Activated naive CD8-positive, alpha-beta T cell treated with anti-CD3 and anti-CD28 coated beads for 36 hours (primary cell): Measurements from ENCODE around the gene PRND. TPM values are rescaled to one million over a fixed set of nuclear protein-coding genes. Genes with fewer than 3 reads are reported as not detected.
"Not testable (repeated sequence)": the region's sequence is repeated elsewhere in the genome, so short reads cannot be mapped to it uniquely, and the experiment has no call there.

Source experiments
- DNase-seq: peaks from one replicate; pipeline ENCODE4 v3.0.0; 2021
- H3K27ac Mint-ChIP-seq: one replicate; pipeline ENCODE4 v1.8.0; 2022; ENCODE audit warnings: mild to moderate bottlenecking, moderate library complexity, mixed read lengths
- H3K27me3 Mint-ChIP-seq: one replicate; pipeline ENCODE4 v1.8.0; 2022; ENCODE audit warnings: mild to moderate bottlenecking, mixed read lengths
- H3K36me3 Mint-ChIP-seq: one replicate; pipeline ENCODE4 v1.8.0; 2021; ENCODE audit warnings: mild to moderate bottlenecking, mixed read lengths
- H3K4me1 Mint-ChIP-seq: one replicate; pipeline ENCODE4 v1.8.0; 2021; ENCODE audit warnings: mixed read lengths
- H3K4me3 Mint-ChIP-seq: one replicate; pipeline ENCODE4 v1.8.0; 2022; ENCODE audit warnings: mild to moderate bottlenecking, moderate library complexity, mixed read lengths
- H3K9me3 Mint-ChIP-seq: one replicate; pipeline ENCODE4 v1.8.0; 2022; ENCODE audit warnings: mixed read lengths
- total RNA-seq, 2 experiments: library from RNA; stranded (reverse); gene quantifications; one replicate each; pipeline ENCODE4 v1.2.3, GENCODE V29; 2021

Gene PRND
- total RNA-seq, 2 experiments from 2014 or later, result not detected

- peaks cover 5% of the 10 kb centered on the region for H3K9me3 Mint-ChIP-seq
- no peaks in the 10 kb centered on the region for H3K27me3 Mint-ChIP-seq
- H3K4me1 Mint-ChIP-seq, result no peaks in the 10 kb centered on the region
- H3K27ac Mint-ChIP-seq, result no peak overlapping the region
- DNase-seq, result no peak
- no peak overlapping the region for H3K4me3 Mint-ChIP-seq
- H3K36me3 Mint-ChIP-seq, result no peaks in the 10 kb centered on the region
Measured at GRCh38 chr20:4748847-4749246, 27.1 kb downstream of the PRND start.

GRCh38 chr20:4749326-4749725, 27.6 kb downstream of the PRND start:
- Mint-ChIP-seq H3K27ac (no peak overlapping the region), H3K4me3 (no peak overlapping the region), H3K27me3 (no peaks in the 10 kb centered on the region), H3K9me3 (peaks cover 5% of the 10 kb centered on the region), H3K4me1 (no peaks in the 10 kb centered on the region), H3K36me3 (no peaks in the 10 kb centered on the region)
- DNase-seq, result no peak

- no peaks in the 10 kb centered on the region for H3K36me3 Mint-ChIP-seq
- H3K9me3 Mint-ChIP-seq, result peaks cover 5% of the 10 kb centered on the region
- H3K4me1 Mint-ChIP-seq, result no peaks in the 10 kb centered on the region
- no peak for DNase-seq
- no peak overlapping the region for H3K27ac Mint-ChIP-seq
- H3K4me3 Mint-ChIP-seq, result no peak overlapping the region
- no peaks in the 10 kb centered on the region for H3K27me3 Mint-ChIP-seq
Measured at GRCh38 chr20:4750381-4750780, 28.7 kb downstream of the PRND start.

GRCh38 chr20:4759100-4759884, 37.6 kb downstream of the PRND start:
- H3K4me3 Mint-ChIP-seq, H3K27me3 Mint-ChIP-seq, H3K36me3 Mint-ChIP-seq, H3K27ac Mint-ChIP-seq, H3K9me3 Mint-ChIP-seq, H3K4me1 Mint-ChIP-seq: not testable (repeated sequence)
- DNase-seq, result peak; percentile 43

GRCh38 chr20:4763261-4763660, 41.6 kb downstream of the PRND start:
- Mint-ChIP-seq H3K36me3 (no peaks in the 10 kb centered on the region), H3K4me3 (no peak overlapping the region), H3K27me3 (peaks cover 3% of the 10 kb centered on the region), H3K4me1 (peaks cover 4% of the 10 kb centered on the region), H3K9me3 (no peaks in the 10 kb centered on the region), H3K27ac (no peak overlapping the region)
- no peak for DNase-seq

GRCh38 chr20:4763723-4764510, 42.2 kb downstream of the PRND start:
- no peaks in the 10 kb centered on the region for H3K36me3 Mint-ChIP-seq
- no peak for DNase-seq
- no peak overlapping the region for H3K4me3 Mint-ChIP-seq

GRCh38 chr20:4764805-4765204, 43.1 kb downstream of the PRND start:
- no peaks in the 10 kb centered on the region for H3K9me3 Mint-ChIP-seq
- no peaks in the 10 kb centered on the region for H3K36me3 Mint-ChIP-seq

More at GRCh38 chr20:4763723-4764510, 42.2 kb downstream of the PRND start:
- Mint-ChIP-seq H3K27me3 (peaks cover 2% of the 10 kb centered on the region), H3K9me3 (no peaks in the 10 kb centered on the region), H3K4me1 (peaks cover 4% of the 10 kb centered on the region), H3K27ac (no peak overlapping the region)

GRCh38 chr20:4765681-4766080, 44.0 kb downstream of the PRND start:
- Mint-ChIP-seq H3K36me3 (no peaks in the 10 kb centered on the region), H3K27ac (no peak overlapping the region), H3K27me3 (no peaks in the 10 kb centered on the region), H3K9me3 (peaks cover 3% of the 10 kb centered on the region), H3K4me3 (no peak overlapping the region), H3K4me1 (peaks cover 4% of the 10 kb centered on the region)
- DNase-seq, result no peak

More at GRCh38 chr20:4764805-4765204, 43.1 kb downstream of the PRND start:
- H3K27me3 Mint-ChIP-seq, result no peaks in the 10 kb centered on the region
- no peak overlapping the region for H3K27ac Mint-ChIP-seq
- H3K4me1 Mint-ChIP-seq, result peaks cover 4% of the 10 kb centered on the region
- H3K4me3 Mint-ChIP-seq, result no peak overlapping the region
- no peak for DNase-seq

- Mint-ChIP-seq H3K36me3 (peaks cover 2% of the 10 kb centered on the region), H3K9me3 (peaks cover 12% of the 10 kb centered on the region), H3K4me3 (no peak overlapping the region), H3K4me1 (peaks cover under 1% of the 10 kb centered on the region), H3K27ac (no peak overlapping the region), H3K27me3 (no peaks in the 10 kb centered on the region)
- no peak for DNase-seq
Measured at GRCh38 chr20:4766631-4767030, 44.9 kb downstream of the PRND start.

- no peaks in the 10 kb centered on the region for H3K4me1 Mint-ChIP-seq
Measured at GRCh38 chr20:4767084-4767483, 45.4 kb downstream of the PRND start.

GRCh38 chr20:4769328-4769727, 47.6 kb downstream of the PRND start:
- no peak for DNase-seq
- H3K4me1 Mint-ChIP-seq, result no peaks in the 10 kb centered on the region
- H3K4me3 Mint-ChIP-seq, result no peak overlapping the region
- H3K27me3 Mint-ChIP-seq, result no peaks in the 10 kb centered on the region
- H3K36me3 Mint-ChIP-seq, result peaks cover 5% of the 10 kb centered on the region
- no peak overlapping the region for H3K27ac Mint-ChIP-seq
- H3K9me3 Mint-ChIP-seq, result peaks cover 23% of the 10 kb centered on the region

More at GRCh38 chr20:4767084-4767483, 45.4 kb downstream of the PRND start:
- Mint-ChIP-seq H3K27ac (no peak overlapping the region), H3K9me3 (peaks cover 14% of the 10 kb centered on the region), H3K27me3 (no peaks in the 10 kb centered on the region), H3K36me3 (peaks cover 3% of the 10 kb centered on the region), H3K4me3 (no peak overlapping the region)
- DNase-seq, result no peak

- H3K9me3 Mint-ChIP-seq, result peaks cover 23% of the 10 kb centered on the region
- DNase-seq, result no peak
Measured at GRCh38 chr20:4770026-4770425, 48.3 kb downstream of the PRND start.

GRCh38 chr20:4771004-4771403, 49.3 kb downstream of the PRND start:
- H3K27me3 Mint-ChIP-seq, result no peaks in the 10 kb centered on the region
- no peak overlapping the region for H3K27ac Mint-ChIP-seq
- H3K9me3 Mint-ChIP-seq, result peaks cover 23% of the 10 kb centered on the region

More at GRCh38 chr20:4770026-4770425, 48.3 kb downstream of the PRND start:
- H3K4me3 Mint-ChIP-seq, result no peak overlapping the region
- no peaks in the 10 kb centered on the region for H3K4me1 Mint-ChIP-seq
- peaks cover 5% of the 10 kb centered on the region for H3K36me3 Mint-ChIP-seq
- no peaks in the 10 kb centered on the region for H3K27me3 Mint-ChIP-seq
- no peak overlapping the region for H3K27ac Mint-ChIP-seq

GRCh38 chr20:4772132-4772531, 50.4 kb downstream of the PRND start:
- Mint-ChIP-seq H3K27me3 (no peaks in the 10 kb centered on the region), H3K4me1 (no peaks in the 10 kb centered on the region), H3K27ac (no peak overlapping the region), H3K36me3 (peaks cover 5% of the 10 kb centered on the region), H3K9me3 (peaks cover 23% of the 10 kb centered on the region), H3K4me3 (no peak overlapping the region)
- no peak for DNase-seq

More at GRCh38 chr20:4771004-4771403, 49.3 kb downstream of the PRND start:
- Mint-ChIP-seq H3K36me3 (peaks cover 5% of the 10 kb centered on the region), H3K4me1 (no peaks in the 10 kb centered on the region), H3K4me3 (no peak overlapping the region)
- no peak for DNase-seq

- H3K4me1 Mint-ChIP-seq, DNase-seq, H3K36me3 Mint-ChIP-seq, H3K27ac Mint-ChIP-seq, H3K27me3 Mint-ChIP-seq, H3K4me3 Mint-ChIP-seq: not testable (repeated sequence)
- H3K9me3 Mint-ChIP-seq, result peaks cover 23% of the 10 kb centered on the region
Measured at GRCh38 chr20:4773014-4773413, 51.3 kb downstream of the PRND start.
